Testis (tissue), 2 donors: ENCODE data around the gene MTA1.

Experiments
- POLR2A ChIP-seq: fragments of 450-650 bp; IDR thresholded peaks from one replicate; pipeline ENCODE4 v1.6.1; 2017; ENCODE audit warnings: antibody characterized with exemption, mild to moderate bottlenecking, moderate library complexity
- TF ChIP-seq, protein P1 (sequence below), 3 experiments: fragments of 450-650 bp in 2 of 3; fragments of 200-600 bp in 1 of 3; sonication (generic) in 1 of 3; IDR thresholded peaks; one replicate each; pipeline ENCODE4 v1.5.1; 2016 to 2019; ENCODE audit warnings: antibody characterized with exemption in 3 of 3, mild to moderate bottlenecking in 2 of 3, moderate library complexity in 1 of 3

DNA sequence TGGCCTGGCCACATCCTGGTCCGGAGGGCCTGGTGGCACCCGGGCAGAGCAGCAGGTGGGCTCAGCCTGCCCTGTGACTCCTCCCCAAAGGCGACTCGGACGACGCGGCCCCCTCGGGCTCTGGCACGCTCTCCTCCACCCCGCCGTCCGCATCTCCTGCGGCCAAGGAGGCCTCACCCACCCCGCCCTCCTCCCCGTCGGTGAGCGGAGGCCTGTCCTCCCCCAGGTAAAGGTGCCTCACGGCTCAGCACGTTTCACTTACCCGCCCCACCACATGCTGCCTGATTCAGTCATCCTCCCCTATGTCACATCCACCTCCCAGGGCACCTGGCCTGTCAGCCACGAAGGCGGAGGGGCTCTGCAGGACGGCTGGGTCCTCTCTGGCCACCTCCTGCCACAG is 28.1 kb upstream of the MTA1 start:
- TF ChIP-seq, protein P1, sequence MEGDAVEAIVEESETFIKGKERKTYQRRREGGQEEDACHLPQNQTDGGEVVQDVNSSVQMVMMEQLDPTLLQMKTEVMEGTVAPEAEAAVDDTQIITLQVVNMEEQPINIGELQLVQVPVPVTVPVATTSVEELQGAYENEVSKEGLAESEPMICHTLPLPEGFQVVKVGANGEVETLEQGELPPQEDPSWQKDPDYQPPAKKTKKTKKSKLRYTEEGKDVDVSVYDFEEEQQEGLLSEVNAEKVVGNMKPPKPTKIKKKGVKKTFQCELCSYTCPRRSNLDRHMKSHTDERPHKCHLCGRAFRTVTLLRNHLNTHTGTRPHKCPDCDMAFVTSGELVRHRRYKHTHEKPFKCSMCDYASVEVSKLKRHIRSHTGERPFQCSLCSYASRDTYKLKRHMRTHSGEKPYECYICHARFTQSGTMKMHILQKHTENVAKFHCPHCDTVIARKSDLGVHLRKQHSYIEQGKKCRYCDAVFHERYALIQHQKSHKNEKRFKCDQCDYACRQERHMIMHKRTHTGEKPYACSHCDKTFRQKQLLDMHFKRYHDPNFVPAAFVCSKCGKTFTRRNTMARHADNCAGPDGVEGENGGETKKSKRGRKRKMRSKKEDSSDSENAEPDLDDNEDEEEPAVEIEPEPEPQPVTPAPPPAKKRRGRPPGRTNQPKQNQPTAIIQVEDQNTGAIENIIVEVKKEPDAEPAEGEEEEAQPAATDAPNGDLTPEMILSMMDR (IDR thresholded peaks at IDR 0.05), result no peak
- no peak for TF ChIP-seq POLR2A
